ENCODE data around the gene HLCS.
A peak's percentile ranks its signal among the peaks of the same experiment; 100 is the strongest.
"Not testable (repeated sequence)": the region's sequence is repeated elsewhere in the genome, so short reads cannot be mapped to it uniquely, and the experiment has no call there.

Gene HLCS

DNA sequence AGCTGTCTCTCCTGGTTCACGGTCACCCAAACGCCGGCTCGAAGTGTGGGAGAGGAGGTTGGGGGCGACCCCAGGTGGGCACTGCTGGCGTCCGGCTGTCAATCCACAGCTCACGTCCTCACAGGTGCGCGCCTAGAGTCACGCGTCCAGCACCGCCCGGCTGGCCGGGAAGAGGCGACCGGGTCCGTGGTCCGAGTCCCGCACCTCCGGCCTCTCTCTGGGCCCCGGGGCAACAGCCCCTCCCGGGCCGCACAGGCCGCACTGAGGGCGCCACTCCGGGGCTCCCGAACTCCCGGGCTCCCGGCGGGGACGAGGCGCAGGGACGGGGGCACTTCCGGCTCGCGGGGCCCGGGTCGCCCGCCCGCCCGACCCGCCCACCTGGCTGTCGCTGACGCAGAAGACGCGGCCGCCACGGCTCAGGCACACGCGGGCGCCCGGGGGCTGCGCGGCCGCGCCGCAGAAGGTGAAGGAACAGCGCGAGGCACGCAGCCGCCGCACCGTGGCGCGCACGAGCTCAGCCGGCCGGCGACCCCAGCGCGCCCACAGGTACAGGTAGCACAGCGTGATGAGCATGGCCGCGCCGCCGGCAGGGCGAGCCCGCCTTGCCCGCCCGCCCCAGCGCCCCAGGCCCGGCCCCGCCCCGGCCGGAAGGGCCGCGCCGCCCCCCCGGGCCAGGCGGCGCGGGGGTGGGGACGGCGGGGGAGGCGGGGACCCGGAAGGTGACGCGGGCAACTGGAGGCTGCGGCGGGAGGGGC is at the start of gene HLCS:
HLCS (minus strand) TSS at position 604 of the 755 bp plus-strand sequence; CDS start at position 573, 31 bp downstream.
- no peak for DNase-seq

DNA sequence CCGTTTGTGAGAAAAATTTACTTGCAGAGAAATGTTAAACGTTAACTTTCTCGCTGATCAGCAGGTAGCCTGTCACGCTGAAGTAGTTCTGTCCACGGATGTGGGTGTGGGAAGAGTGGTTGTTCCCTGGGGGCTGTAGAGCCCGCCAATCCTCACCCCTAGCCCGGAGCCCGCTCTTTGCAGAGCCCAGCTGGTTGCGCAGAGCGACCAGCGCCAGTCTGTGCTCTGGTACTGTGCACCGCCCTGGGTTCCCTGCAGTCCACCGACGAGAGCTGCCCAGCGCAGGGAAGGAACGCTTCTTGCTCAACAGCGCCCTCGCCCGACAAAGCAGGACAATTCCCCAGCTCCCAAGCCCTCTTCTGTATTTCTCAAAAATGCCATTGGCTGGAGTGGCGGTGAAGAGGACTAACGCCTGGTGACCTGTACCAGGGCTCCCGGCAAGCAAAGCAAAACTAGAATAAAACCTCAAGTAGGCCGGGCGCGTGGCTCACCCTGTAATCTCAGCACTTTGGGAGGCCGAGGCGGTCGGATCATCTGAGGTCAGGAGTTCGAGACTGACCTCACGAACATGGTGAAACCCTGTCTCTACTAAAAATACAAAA is 43.4 kb upstream of the HLCS start:
- DNase-seq = peak; percentile 79

DNA sequence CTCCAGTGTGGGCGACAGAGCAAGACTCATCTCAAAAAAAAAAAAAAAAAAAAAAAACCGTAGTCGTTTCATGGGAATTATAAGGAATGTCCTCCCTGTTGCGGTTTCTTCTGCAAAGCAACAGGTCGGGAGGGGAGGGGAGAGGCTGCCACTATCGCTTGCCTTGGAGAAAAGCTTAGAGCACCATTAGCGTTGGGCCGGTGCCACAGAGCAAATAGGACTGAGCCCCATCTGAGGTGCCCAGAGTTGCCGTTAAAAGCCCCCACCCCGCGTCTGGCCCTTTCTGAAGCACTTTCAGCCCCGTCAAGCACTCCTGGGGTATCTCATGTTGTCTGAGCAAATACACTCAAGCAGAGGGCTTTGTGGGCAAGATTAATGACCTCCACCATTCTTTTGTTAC is 42.3 kb upstream of the HLCS start:
- no peak for DNase-seq

DNA sequence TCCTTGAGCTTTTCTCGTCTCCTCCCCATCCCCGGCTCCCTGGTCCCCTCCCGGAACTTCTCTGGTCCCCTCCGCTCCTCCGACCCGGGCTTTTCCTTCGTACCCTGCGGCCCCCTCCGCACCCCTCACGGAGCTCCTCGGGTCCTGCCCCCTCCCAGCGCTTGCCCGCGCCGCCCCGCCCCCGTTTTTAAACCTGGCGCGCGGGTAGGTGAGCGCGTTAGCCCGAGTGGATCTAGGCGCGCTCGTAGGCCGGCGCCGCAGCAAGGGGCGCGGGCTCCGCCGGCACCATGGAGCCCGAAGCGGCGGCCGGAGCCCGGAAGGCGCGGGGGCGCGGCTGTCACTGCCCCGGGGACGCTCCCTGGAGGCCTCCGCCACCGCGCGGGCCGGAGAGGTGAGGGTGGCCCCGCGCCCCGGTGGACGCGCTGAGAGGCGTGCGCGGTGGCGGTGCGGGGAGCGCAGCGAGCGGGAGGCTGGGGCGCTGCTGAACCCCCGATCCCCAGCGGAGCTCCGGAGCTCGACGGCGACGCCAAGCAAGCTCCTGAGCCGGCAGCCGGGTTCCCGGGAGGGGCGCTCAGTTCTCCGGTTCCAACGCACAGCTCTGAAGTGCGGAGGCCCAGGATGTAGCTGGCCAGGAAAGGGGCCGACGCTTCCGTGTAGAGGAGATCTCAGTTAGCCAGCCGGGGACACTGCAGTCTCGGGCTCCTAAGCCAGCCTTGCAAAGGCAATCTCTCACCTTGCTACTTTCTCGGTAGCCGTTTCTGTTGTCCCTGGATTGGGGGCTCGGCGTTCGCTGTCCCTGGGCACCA is 40.2 kb upstream of the HLCS start, which contains the start of gene RIPPLY3:
RIPPLY3 (plus strand) TSS at position 217 of the 806 bp plus-strand sequence; CDS start at position 288, 71 bp downstream.
- DNase-seq = no peak

DNA sequence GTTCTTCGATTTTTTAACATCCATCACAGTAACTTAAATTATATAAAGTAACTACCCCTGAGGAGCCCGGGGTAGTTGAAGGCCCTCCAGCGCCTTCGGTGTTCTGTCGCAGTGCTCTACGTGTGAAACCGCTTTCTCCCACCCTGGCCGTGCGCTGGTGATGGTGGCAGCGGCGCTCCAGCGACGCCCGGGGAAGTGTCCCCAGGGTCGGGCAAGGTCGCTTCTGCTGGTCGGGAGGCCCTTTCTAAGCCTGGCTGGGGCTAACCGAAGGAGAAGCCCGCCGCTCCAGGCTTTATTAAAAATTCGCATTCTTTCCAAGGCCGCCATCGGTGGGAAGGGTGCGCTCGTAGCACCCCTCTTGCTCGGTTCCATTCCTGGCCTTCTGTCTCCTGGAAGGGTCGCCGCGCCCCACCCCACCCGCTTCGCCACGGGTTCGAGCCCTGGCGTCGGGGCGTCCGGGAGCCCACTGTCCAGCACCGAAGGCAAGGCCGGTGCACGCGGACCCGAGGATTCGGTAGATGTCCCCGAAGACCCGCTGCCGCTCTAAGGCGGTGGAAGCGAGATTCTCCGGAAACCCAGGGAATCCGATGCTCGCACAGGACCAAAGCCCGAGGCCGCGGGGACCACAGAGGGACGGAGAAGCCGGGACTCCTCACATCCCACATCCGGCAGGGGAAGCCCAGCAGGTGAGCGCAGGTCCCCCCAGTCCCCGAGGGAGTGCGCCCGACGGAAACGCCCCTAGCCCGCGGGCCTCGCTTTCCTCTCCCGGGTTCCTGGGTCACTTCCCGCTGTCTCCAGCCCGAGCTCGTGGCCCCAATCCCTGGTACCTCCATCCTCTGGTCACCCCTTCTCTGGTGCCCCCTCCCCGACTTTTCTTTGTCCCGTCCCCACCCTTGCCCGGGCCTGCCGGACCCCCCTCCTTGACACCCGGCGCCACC is 39.3 kb upstream of the HLCS start:
- no peak for DNase-seq

DNA sequence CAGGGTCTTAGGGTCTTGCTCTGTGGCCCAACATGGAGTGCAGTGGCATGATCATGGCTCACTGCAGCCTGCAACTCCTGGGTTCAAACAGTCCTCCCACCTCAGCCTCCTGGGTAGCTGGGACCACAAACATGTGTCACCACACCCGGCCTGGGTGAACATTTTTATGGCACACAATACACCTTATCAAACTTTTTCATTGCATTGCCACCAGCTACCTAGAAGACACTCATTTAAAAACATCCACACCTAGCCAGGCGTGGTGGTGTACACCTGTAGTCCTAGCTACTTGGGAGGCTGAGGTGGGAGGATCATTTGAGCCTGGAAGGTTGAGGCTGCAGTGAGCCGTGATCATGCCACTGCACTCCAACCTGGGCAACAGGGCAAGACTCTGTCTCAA is 37.4 kb upstream of the HLCS start:
- not testable (repeated sequence) for DNase-seq

GRCh38 chr21:37002851-37003250 is 36.4 kb upstream of the HLCS start:
- not testable (repeated sequence) for DNase-seq

DNA sequence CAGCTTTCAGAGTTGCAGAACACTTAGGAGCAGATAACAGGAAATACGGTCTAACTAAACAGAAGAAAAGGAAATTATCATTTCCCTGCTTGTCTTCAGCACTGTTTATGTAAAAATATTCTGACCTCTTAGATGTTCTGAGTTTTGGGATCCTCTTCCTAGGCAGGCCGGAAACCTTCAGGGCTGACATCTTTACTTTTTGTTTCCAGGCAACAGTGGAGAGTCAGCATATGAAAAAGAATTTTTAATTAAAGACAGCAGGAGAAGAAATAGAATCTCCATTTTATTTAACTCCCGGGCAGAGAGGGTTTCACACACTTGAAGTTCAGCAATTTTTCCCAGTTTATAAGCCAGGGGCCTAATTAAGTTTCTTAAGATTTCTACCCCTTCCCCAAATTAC is 35.0 kb upstream of the HLCS start:
- no peak for DNase-seq

GRCh38 chr21:37000381-37000780 is 33.9 kb upstream of the HLCS start:
- DNase-seq = no peak

DNA sequence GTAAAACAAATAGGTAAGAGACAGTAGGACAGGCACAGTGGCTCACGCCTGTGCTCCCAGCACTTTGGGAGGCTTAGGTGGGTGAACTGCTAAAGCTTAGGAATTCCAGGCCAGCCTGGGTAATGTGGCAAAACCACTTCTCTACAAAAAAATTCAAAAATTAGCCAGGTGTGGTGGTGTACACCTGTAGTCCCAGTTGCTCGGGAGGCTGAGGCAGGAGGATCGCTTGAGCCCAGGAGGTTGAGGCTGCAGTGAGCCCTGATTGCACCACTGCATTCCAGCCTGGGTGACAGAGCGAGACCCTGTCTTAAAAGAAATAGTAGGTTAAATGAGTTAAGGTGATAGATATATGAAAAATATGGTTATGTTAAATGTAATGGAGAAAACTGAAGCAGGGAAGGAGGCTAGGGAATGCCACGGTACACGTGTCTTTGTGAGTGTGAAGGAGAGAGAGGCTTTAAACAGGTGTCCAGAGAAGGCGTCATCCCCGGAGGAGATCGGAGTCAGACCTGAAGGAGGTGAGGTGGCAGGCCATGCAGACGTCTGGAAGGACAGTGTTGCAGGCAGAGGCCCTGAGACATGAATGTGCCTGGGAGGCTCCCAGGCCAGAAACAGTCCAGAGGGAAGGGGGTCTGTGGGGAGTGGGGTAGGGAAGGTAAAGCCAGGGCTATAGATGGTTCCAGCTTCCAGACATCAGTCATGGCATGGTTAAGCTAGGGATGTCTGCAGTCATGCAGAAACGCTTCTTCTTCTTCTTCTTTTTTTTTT is 32.8 kb upstream of the HLCS start:
- no peak for DNase-seq

GRCh38 chr21:36995285-36995684 is 28.8 kb upstream of the HLCS start:
- not testable (repeated sequence) for DNase-seq

- no peak for DNase-seq
Measured at GRCh38 chr21:36994501-36995158, 28.2 kb upstream of the HLCS start.

GRCh38 chr21:36992671-36993070 is 26.2 kb upstream of the HLCS start:
- no peak for DNase-seq

DNA sequence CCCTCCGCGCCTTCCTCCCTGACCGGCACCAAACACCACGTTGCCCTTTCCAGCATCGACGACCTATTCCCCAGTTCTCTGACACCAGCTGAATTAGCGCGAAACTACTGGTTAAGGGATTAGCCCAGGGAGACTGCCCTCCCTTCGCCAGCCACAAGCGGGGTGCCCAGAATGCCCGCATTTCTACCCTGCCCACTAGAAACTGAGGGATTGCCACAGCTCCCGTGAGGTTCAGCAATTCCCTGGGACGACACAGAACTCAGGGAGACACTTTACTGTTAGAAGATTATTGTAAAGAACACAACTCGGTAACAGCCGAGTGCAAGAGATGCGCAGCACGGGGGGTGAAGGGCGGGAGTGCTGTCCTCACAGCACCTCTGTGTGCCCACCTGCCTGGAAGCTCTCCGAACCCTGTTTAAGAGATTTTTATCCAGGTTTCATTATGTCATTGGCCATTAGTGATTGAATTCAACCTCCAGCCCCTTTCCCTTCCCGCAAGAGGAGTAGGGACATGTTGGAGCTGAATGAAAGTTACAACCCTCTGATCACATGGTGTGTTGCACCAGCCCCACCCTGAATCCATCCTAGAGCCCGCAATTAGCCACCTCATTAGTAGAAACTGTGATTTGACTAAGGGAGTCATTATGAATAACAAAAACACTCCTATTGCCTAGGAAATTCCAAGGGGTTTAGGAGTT is 24.2 kb upstream of the HLCS start:
- DNase-seq = no peak

GRCh38 chr21:36989699-36990507 is 23.4 kb upstream of the HLCS start:
- DNase-seq = peak; percentile 43

GRCh38 chr21:36989199-36989698 is 22.8 kb upstream of the HLCS start:
- DNase-seq = not testable (repeated sequence)

DNA sequence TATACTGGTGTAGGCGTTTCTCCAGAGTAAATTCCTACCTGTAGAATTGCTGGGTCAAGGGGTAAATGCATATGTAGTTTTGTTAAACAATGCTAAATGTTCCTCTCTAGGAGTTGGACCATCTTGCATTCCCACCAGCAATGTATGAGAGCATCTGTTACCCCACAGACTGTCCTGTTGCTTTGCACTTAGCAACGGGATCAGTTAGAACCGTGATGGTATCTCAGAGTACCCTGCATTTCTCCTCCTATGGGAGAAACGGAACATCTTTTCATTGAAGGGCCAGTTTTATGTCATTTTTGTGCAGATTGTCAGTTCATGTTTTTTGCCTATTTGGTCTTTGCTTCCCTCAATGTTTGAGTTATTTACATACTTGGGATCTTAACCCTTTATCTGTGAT is 22.1 kb upstream of the HLCS start:
- no peak for DNase-seq

DNA sequence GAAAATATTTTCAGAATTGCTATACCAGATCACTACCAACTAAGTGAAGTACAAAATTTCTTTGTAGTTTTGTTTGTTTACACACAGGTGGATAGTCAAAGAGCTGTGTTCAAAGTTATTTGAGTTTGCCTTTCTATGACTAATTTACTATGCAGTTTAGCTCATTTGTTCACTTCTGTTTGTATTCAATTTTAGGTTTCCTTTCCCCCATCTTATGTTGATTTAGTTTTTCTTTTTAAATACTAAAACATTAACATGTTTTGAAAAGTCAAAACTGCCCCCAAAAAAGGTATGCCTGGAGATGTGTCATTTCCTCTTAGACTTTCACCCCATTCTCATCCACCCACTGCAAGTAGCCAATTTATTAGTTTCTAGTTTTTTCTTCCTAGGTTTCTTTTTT is 21.4 kb upstream of the HLCS start:
- no peak for DNase-seq
